Right kidney (tissue), 1 donor: ENCODE data around the gene ENOX1.

ENCODE experiments used
- DNase-seq: peaks from one replicate; pipeline ENCODE4 v3.0.0-alpha.2; 2016

The ENOX1 gene

DNA sequence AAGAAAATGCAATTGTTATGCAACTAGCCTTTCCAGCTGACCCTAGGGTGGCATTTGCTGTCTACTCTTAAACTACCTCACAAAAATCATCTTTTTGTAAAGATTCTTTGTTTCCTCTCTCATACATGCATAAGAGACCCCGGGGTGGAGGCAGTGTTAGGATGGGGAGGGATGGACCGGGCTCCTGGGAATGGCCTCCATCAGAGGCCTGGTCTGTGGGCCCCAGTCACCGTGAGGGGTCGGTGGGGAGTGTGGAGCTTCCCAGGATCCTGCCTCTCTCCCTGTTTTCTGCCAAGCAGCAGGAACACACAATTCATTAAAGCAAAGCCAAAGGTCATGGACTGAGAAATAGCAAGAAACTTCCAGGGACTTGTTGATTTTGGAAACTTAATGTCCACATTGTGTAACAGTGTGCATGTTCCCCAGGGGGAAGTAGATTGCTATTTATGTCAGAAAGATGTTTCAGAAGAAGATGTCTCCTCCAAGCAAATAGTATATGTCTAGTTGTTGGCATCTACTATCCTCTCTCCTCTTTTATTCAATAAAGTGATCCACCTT is 241.4 kb downstream of the ENOX1 start:
- DNase-seq, result no peak

DNA sequence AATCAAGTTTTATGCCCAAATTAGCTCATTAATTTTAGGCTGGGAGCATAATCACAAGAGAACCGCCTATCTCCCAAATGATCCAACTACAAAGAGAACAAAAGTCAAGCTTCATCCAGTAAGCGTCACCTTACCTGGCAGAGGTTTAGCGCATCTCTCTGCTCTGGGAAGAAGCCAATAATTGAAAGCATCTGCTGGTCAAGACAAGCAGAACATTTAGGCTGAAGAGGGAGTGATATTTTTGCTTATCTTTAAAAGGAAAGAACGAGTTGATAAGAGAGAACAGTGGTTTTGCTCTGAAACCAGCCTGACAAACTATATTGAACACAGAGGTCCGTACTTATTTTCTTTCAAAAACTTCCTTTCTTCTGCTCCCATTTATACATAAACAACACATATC is 242.1 kb downstream of the ENOX1 start:
- DNase-seq, result no peak

DNA sequence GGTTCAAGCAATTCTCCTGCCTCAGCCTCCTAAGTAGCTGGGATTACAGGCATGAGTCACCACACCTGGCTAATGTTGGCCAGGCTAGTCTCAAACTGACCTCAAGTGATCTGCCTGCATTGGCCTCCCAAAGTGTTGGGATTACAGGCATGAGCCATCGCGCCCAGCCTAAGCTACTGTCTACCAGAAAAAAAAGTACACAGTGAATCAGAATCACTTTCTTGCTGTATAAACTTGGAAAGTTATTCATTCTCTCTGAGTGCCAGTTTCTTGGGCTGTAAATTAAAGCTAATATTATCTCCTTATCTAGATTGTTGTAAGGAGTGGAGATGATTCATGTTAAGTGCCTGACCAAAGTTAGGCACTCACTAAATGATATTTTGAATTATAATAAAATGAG is 242.8 kb downstream of the ENOX1 start:
- no peak for DNase-seq

DNA sequence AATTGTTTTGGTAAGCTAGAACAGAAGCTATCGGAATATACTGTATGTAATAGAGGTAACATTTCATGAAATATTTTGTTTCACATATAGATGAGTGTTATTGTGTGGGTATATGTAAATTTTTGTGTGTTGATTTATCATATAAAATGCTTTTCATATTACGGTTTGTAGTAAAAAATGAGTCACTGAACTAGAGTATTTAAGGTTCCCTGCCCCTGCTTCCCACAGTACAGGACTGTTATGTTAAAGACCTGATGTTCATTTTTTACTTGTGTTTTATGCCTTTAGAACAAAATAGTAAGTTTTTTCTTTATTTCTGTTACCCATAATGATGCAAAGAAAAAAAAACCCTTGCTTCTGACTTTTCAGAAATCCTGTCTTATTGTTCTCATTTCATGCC is 243.4 kb downstream of the ENOX1 start:
- DNase-seq, result no peak

DNA sequence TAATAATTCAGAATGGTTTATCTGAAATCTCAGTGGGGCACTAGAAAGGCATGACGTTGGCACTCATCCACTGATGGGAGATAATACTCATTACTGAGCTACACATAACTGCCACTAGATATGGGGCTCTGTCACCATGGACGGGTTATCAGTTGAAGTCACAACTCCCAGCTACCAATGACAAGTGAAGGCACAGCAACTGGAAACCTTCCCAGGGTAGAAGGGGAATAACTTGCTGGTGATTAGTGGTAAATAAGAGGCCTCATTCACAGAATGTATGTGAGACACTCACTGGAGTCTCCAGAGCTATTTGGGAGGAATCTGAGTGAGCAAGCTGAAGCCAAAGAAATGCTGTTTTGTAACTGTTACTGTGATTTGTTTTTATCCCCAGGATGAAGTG is 249.6 kb downstream of the ENOX1 start:
- DNase-seq, result no peak

DNA sequence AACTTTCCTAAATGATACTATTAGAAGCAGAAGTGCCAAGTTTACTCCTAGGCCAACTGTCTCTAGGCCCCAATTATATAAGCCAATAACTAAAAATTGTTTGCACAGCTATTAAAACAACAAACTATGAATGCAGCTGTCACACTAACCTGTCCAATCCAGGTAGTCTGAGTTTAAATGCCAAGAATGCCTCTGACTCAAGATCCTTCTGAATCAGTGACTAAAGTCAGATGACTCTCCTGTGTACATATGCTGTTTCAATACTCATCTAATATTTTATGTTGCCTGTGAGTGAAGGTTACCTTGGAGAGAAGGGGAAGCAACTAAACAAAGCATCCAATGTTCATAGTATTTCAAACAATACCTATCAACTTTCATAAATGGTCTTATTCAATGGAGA is 257.0 kb downstream of the ENOX1 start:
- DNase-seq, result no peak

DNA sequence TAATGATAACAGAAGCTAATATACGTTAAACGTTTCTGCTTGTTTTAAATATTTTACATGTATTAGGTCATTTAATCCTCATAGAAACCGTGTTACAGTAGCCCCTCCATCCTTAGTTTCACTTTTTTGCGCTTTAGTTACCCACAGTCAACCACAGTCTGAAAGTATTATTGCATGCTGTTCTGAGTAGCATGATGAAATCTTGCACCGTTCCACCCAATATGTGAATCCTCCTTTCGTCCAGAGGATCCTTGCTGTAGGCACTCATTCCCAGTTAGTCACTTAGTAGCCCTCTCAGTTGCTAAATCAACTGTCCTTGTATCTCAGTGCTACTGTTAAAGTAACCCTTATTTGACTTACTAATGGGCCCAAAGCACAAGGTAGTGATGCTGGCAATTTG is 257.8 kb downstream of the ENOX1 start:
- DNase-seq, result no peak

DNA sequence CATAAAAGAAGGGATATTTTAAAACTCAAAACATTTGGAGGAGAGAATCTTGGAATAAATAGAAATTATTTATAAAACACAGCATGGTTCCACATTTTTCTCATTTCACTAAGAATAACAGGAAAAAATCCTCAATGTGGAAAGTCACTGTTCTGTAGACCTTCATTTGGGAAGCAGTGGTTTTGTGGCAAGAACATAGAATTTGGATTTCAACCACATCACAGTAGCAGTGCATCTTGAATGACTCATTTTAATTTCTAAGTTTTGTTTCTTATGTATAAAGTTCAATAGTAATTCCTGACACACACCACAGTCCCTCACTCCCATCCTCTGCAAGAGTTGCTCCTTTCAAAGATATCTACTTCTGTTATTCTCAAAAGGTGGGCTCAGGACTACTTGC is 264.0 kb downstream of the ENOX1 start:
- DNase-seq, result no peak

DNA sequence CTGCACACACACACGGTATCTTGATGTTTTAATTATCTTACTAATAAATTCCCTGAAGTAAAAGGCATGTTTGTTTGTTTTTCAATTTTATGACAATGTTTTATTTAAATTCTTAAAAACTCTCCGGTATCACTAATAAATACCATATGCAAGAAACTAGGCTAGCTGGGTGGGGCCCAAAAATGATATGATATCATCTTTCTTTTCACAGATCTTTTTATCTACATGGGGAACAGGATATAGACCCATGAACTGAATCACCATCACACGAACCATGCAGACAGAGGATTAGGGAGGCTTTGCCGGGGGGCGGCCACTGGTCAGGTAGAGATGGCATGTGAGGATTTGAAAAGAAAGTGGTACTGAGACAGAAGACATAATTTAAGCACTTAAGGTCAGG is 266.4 kb downstream of the ENOX1 start:
- no peak for DNase-seq

DNA sequence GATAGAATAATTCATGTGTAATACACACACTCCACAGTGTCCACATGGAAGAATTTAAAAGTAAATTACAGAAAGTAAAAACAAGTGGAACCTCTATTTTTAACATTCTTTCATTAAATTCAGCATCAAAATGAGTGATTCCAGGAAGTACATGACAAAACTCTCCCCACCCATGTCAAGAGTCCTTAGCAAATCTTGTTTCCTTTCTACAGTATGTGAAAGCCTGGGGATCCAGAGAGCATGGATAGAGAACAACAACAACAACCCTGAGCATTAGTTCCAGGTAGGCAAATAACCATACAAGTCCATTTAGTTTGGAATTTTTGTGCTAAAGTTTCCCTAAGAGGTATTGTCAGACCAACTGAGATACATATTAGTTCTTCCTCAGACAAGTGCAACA is 267.9 kb downstream of the ENOX1 start:
- DNase-seq, result no peak

DNA sequence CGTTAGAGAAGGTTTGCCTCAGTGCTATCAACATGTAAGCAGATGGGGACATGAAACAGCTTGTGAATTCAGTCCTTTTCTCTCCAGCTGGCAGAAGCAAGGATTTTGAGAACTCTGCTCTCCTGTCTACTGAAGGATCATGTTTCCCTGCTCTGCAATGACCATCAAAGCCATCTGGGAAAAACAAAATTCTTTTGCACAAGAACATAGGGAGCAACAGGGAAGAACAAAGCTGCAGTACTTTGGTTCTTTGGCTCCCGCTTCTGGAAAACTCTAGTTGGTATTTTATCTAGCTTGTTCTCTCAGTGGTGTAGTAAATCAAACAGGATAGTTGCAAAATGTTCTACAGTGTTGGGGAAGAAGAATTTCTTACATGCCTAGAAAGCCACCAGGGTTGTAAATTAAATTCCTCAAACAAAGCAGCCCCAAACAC is 270.4 kb downstream of the ENOX1 start:
- DNase-seq, result peak; percentile 30

DNA sequence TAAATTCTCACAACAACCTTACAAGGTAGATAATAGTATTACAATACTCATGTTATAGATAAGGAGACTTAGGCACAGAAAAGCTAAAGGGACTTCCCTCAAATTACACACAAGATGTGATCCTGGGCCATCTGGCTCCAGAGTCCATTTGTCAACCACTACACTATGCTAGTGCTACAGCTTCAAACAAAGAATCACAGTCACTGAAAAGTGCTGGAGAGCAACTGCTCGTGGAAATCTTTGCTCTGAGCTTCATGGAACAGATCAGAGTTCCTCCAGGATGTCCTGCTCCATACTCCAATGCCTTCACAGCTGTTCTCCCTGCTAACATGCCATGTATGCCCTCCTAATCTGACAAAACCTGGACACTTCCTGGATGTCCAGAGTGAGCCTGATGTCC is 271.2 kb downstream of the ENOX1 start:
- no peak for DNase-seq

DNA sequence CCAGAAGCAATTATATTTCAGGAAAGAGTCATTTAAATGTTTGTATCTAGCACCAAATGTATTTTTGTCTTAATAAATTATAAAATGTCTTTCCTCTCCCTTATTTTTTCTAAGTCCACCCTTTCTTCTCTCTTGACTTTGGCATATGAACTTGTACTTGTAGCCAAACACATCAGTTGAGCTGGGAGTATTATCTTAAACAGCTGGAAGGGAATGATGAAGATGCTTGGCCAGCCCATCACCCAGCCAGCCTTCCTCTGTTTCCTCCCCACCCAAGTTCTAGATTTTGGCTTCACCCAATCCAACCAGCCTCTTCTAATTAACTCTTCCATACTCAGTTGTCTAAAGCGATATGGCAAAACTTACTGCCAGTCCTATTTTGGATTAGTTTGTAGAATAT is 272.5 kb downstream of the ENOX1 start:
- DNase-seq, result no peak

DNA sequence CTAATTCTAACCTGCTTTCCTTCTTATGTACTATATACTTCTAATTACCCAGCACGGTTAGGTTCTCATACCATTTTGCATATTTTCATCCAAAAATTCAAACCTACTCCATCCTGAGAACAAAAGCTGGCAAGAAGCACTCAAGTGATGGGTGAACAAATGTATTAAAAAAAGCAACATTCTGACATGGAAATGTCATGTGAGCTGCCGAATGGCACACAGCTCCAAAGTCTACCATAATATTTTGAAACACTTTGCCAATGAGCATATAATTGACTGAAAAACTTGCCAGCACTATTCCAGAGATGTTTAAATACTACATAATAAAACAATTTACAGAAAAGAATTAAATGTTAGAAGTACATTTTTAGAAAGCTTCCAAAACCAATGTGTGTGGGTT is 274.6 kb downstream of the ENOX1 start:
- DNase-seq, result no peak

DNA sequence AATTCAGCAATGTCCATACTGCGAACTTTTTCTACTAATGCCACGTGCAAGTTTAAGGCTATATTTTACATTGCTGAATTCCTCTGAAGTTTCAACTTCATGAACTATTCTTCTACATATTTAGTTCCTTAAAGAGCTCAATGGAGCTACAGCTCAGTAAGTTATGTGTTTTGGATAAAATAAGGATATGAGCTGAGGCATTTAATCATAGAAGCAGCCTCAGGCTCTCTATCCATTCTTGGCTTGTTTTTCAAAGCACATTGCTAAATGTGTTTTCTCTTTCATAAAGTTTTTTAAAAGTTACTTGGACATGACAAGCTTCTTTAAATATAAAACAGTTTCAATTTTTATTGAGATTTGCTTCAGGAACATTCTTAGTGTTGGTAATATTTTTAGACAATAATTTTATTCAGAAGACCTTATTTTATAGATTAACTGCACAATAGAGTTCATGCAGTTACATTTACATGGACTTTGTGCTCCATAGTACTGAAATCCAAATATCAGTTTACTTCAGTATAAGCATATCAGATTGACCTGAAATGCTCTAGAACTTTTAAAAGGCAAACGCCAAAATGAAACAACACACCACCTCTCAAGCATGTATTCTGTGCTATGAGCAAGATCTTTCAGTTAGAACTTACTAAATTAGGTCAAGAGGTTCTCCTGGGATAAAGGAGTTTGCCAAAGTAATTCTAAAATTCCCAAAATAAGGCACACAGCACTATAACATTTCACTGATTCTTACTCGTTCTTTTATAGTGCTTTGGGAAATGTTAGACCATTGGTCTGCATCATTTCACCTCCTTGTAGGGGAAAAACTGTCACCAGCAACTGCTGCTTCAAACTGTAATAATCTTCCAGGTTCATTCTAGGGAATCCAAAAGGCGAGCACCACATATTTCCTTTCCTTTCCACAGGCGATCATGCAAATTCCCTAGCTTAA is 275.5 kb downstream of the ENOX1 start:
- DNase-seq, result no peak

DNA sequence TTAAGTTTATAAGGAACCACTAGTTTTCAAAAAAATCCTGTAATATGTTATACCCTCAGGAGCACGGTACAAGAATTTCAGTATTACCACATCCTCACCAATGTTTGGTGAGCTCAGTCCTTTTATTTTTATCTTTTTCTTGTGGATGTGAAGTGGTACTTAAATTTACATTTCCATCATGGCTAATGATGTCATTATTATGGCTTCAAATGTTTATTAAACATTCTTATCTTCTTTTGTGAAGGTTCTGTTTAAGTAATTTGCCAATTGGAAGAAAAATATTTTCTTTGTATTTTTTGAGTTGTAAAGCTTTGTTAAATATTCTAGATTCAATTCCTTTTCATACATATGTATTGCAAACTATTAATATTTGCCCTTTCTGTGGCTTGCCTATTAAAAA is 291.0 kb downstream of the ENOX1 start:
- no peak for DNase-seq

DNA sequence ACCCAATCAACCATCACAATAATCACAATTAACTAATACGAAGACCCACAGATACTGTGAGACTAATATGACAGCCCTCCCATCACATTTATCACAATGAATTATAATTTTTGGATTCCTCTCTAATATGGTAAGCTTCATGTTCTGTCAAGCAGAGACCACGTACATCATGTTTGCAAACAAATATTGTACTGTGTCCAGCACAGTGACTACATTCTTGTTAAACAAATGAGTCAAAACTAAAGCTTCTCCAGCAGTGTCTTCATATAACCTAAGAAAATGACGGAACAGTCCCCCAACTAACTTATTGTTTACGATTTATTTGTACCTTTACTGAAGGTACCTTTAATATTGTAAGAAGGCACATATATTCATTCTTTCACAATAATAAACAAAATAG is 292.6 kb downstream of the ENOX1 start:
- no peak for DNase-seq

DNA sequence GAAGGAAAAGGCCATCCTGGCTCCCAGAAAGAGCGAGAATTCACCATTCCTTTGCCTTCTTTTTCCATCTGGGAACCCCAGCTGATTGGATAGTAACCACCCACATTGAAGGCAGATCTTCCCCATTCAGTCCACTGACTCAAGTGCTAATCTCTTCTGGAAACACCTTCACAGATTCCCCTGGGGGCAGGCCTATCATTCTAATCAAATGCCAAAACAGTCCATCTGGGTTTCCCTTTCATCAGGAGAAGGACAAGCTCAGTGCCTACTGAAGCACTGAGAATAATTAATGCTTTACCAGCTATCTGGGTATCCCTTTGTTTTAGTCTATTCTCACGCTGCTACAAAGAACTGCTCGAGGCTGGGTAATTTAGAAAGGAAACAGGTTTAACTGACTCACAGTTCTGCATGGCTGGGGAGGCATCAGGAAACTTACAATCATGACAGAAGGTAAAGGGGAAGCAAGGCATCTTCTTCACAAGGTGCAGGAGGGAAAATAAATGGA is 293.2 kb downstream of the ENOX1 start:
- no peak for DNase-seq

DNA sequence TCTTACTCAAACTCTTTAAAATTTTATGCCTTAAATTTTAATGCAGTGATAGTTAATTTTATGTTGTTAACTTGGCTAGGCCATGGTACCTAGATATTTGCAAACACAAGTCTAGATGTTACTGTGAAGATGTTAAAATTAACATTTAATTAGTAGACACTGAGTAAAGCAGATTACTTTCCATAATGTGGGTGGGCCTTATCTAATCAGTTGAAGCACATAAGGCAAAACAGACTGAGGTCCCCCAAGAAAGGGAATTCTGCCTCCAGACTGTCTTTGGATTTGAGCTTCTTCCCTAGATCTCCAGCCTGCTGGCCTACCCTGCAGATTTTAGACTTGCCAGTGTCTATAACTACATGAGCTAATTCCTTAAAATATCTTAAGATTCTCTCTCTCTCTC is 294.0 kb downstream of the ENOX1 start:
- DNase-seq, result no peak

DNA sequence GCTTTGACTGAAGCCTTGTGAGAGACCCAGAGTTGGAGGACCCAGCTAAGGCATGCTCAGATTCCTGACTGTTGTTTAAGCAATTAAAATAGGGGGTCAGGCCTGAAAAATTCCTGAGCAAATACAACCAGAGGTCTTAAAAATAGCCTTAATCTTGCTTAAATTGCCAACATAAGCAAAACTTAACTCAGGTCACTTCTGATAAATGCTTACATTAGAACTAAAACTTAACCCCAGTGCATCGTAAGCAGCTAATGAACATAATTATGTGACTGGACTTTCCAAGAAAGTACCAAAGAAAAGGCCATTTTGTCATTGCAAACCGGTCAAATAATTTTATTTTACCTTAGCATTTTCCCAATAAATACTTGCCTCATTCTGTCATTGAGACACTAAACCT is 294.5 kb downstream of the ENOX1 start:
- no peak for DNase-seq

DNA sequence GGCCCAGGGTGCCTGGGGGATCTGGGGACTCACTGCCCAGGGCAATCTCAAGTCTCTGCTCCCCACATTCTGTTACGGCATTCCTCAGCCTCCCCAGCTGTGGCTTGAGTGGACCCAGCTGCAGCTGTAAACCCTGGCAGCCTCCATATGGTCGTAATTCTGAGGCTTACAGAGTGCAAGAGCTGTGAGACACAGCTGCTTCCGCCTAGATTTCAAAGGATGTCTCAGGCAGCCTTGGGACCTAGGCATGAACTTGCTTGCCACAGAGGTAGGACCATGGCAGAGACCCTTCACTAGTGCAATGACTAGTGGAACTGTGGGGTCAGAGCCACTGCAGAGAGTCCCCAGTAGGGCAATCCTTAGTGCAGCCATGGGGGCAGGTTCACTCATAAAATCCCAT is 297.5 kb downstream of the ENOX1 start:
- DNase-seq, result peak; percentile 52

DNA sequence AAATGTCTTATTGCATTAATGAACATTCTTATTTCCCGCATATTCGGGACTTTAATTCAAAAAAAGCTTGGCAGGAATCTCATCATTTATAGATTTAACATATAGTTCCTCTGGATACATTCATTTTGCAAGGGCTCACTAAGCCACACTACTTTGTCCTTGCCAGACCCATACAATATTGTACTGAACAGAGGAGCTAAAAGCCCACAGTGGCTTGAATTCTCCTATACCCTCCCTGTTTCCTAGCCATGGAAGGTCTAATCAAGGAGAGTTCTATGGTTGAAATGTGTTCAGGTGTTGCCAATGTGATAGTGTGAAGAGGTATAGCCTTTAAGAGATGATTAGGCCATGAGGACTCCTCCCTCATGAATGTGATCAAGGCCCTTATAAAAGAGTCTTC is 298.9 kb downstream of the ENOX1 start:
- no peak for DNase-seq

DNA sequence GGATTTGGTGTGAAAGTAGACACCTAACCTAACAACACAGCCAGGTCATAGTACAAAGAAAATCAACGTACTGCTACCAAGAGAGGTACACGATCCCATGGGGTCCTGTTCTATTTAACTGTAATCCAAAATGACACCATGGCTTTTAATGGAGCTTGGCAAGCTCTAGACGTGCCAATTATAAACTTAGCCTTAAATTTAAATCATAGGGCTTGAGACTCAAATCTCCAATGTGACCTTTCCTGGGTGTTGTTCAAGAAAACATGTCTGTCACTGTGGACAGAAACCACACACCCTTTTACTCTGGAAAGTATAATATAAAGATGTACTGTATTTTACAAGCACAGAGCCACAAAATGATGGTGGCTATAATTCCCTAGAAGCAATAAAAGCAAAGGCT is 299.3 kb downstream of the ENOX1 start:
- DNase-seq, result no peak
